Hypothalamus (tissue), 51 donors: Measurements from ENCODE around the gene MCC.

Experiments used
- DNase-seq, 51 donors: peaks; one replicate each; lab custom pipeline; 2025; lab: John Stamatoyannopoulos, UW

Gene MCC

GRCh38 chr5:113213551-113214425, 274.5 kb downstream of the MCC start:
- peak in 25 of 51 donors; percentile 5 to 84 (median 46) for DNase-seq

- DNase-seq: peak in 17 of 51 donors; percentile 2 to 47 (median 18)
These were observed 275.9 kb downstream of the MCC start for GRCh38 chr5:113212244-113212920.

GRCh38 chr5:113209498-113209897, 278.8 kb downstream of the MCC start:
- DNase-seq: no peak

- peak in 14 of 51 donors; percentile 6 to 51 (median 22) for DNase-seq
These were observed 282.4 kb downstream of the MCC start for GRCh38 chr5:113205807-113206206.

GRCh38 chr5:113205323-113205722, 282.9 kb downstream of the MCC start:
- DNase-seq: no peak

- peak in 29 of 51 donors; percentile 2 to 62 (median 31) for DNase-seq
These were observed 283.6 kb downstream of the MCC start for GRCh38 chr5:113204525-113205161.

- DNase-seq: no peak
These were observed 284.3 kb downstream of the MCC start for GRCh38 chr5:113203916-113204315.

GRCh38 chr5:113202746-113203716, 285.2 kb downstream of the MCC start:
- peak in 25 of 51 donors; percentile 4 to 63 (median 26) for DNase-seq

- no peak for DNase-seq
These were observed 286.0 kb downstream of the MCC start for GRCh38 chr5:113202287-113202686.

- no peak for DNase-seq
These were observed 286.5 kb downstream of the MCC start for GRCh38 chr5:113201715-113202114.

GRCh38 chr5:113199122-113199905, 288.9 kb downstream of the MCC start:
- peak in 3 of 51 donors; percentile 5 to 23 (median 9) for DNase-seq

- DNase-seq: no peak
These were observed 290.6 kb downstream of the MCC start for GRCh38 chr5:113197456-113198200.

- DNase-seq: no peak
These were observed 292.5 kb downstream of the MCC start for GRCh38 chr5:113195771-113196170.

- DNase-seq: no peak
These were observed 293.0 kb downstream of the MCC start for GRCh38 chr5:113195251-113195650.

- no peak for DNase-seq
These were observed 293.7 kb downstream of the MCC start for GRCh38 chr5:113194591-113194990.

GRCh38 chr5:113194125-113194524, 294.1 kb downstream of the MCC start:
- no peak for DNase-seq

GRCh38 chr5:113193311-113193978, 294.8 kb downstream of the MCC start:
- no peak for DNase-seq

- no peak for DNase-seq
These were observed 295.7 kb downstream of the MCC start for GRCh38 chr5:113192541-113192940.
